ENCODE measurements around the gene DCP1B.

Gene DCP1B

GRCh38 chr12:1937481-1938224, 66.6 kb downstream of the DCP1B start:
- Histone ChIP-seq H3K4me3 (no peak overlapping the region), H3K27me3 (no peaks in the 10 kb centered on the region), H3K4me2 (peak overlapping the region; percentile 93), H3K9me3 (no peaks in the 10 kb centered on the region), H3K36me3 (peaks cover 19% of the 10 kb centered on the region), H3K9ac (peak overlapping the region; percentile 43), H3K4me1 (peaks cover 80% of the 10 kb centered on the region), H4K20me1 (no peaks in the 10 kb centered on the region), H3K27ac (peak overlapping the region; percentile 93)
- TF ChIP-seq Cebpa-rat (IDR thresholded peaks at IDR 0.05): no peak

DNA sequence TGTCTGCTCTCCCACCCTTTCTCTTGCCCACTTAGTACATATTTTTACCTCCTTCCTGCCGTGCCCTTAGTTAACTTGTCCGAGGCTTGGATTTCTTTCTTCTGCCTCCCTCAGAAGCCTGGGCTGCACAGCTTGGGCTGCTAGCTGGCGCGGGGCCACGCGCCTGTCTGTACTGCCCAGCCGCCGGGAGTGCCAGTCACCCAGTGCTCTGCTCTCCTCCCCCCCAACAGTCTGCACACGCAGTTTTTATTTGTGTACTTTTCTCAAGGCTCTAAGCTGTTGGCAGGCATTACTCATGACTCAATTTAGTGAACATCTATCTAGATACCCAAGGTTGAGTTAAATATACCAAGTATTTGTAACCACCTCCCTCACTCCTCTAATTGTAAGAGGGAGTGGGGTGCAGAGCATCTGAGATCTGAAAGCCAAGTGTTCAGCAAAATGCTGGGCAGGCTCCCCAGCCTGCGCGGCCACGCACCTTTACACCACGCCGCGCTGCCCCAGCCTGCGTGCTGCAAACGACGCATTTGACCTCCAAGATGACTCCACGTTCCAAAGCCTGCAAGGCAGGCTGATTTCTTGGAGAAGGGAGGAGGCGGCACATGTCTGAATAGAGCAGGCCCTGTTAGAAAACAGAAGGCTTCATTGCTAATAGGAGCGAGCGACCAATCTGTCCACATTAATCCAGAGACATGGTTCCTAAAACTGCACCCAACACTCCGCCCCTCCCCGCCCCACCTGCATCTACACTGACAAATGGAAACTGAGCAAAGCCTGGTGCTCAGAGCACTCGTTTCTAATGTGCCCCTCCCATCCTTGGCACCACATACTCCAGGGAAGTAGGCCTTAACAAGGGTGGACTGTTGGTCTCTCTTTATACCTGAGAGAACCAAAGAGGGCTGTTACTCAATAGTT, 67.6 kb downstream of the DCP1B start:
- Histone ChIP-seq H3K27me3 (no peaks in the 10 kb centered on the region), H3K9ac (peak overlapping the region; percentile 43), H3K27ac (peak overlapping the region; percentile 93), H3K36me3 (peaks cover 18% of the 10 kb centered on the region), H4K20me1 (no peaks in the 10 kb centered on the region), H3K4me2 (peak overlapping the region; percentile 93), H3K9me3 (no peaks in the 10 kb centered on the region), H3K4me3 (no peak overlapping the region), H3K4me1 (peaks cover 90% of the 10 kb centered on the region)
- TF ChIP-seq Cebpa-rat (IDR thresholded peaks at IDR 0.05): no peak

DNA sequence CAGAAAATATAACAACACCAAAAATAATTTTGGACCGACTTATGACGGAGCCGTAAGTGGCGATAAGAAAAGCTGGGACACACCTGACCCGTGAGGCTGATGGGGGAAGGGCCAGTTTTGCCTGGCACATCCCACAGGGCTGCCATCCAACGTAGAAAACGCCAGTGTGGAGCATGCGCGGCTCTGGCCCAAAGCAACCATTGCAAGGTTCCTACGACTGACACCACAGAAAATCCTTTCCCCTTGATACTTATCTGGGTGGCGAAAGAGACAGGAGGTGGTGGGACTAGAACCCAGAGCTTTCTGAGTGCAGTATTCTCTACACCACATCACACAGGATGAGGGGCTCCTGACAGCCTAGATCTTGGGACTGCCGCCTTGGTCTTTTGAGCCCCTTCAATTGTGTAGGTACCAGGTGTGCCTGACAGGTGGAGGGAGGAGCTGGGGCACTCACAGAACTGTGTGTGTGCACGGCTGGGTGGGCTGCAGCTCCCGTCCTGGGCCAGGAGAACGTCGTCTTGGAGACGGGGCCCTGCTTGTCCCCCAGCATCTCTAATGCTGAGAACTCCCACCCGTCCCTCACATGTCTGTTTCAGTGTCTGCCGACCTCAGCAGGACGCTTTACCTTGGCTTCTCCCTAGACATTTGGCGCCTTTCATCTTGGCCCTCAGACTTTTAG, 68.4 kb downstream of the DCP1B start:
- TF ChIP-seq Cebpa-rat (IDR thresholded peaks at IDR 0.05): no peak
- Histone ChIP-seq H4K20me1 (no peaks in the 10 kb centered on the region), H3K27me3 (no peaks in the 10 kb centered on the region), H3K36me3 (peaks cover 13% of the 10 kb centered on the region), H3K4me3 (no peak overlapping the region), H3K9ac (peak overlapping the region; percentile 43; the same call in 1 of the 2 replicates), H3K4me2 (peak overlapping the region; percentile 93), H3K9me3 (no peaks in the 10 kb centered on the region), H3K27ac (peak overlapping the region; percentile 93), H3K4me1 (peaks cover 98% of the 10 kb centered on the region)

- no peak for TF ChIP-seq Cebpa-rat (IDR thresholded peaks at IDR 0.05)
- Histone ChIP-seq H4K20me1 (no peaks in the 10 kb centered on the region), H3K36me3 (peaks cover 13% of the 10 kb centered on the region), H3K27me3 (no peaks in the 10 kb centered on the region), H3K9me3 (no peaks in the 10 kb centered on the region), H3K4me2 (peak overlapping the region; percentile 93), H3K4me3 (no peak overlapping the region), H3K27ac (peak overlapping the region; percentile 93), H3K4me1 (peaks cover 100% of the 10 kb centered on the region), H3K9ac (peak overlapping the region; percentile 78)
Observed at GRCh38 chr12:1935242-1935641, 69.0 kb downstream of the DCP1B start.

GRCh38 chr12:1934831-1935230, 69.4 kb downstream of the DCP1B start:
- Histone ChIP-seq H3K4me2 (peak overlapping the region; percentile 93), H3K4me1 (peaks cover 100% of the 10 kb centered on the region), H4K20me1 (no peaks in the 10 kb centered on the region), H3K27me3 (no peaks in the 10 kb centered on the region), H3K9ac (peak overlapping the region; percentile 78), H3K4me3 (no peak overlapping the region), H3K36me3 (peaks cover 13% of the 10 kb centered on the region), H3K27ac (peak overlapping the region; percentile 93), H3K9me3 (no peaks in the 10 kb centered on the region)
- TF ChIP-seq Cebpa-rat (IDR thresholded peaks at IDR 0.05): no peak

DNA sequence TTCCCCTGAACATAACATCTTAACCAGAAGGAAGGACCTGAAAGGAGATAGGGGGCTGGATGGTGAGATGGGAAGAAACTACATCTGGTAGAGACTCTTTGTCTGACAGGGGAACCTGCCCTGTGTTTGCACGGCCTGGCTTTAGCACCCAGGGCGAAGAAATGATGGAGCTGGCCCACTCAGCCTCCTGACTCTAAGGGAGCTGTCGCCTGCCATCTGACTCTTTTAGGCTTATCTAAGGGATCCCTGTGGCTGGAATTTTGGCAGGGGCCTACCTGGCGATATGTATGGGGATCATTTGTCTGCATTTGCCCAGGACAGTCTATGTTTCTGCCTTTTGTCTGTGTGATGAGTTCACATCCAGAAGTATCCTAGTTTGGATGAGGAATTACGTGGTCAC, 70.2 kb downstream of the DCP1B start:
- Histone ChIP-seq H4K20me1 (no peaks in the 10 kb centered on the region), H3K9me3 (no peaks in the 10 kb centered on the region), H3K4me1 (peaks cover 100% of the 10 kb centered on the region), H3K27me3 (no peaks in the 10 kb centered on the region), H3K9ac (peak overlapping the region; percentile 78), H3K4me3 (peak overlapping the region; percentile 45; the same call in 1 of the 2 replicates), H3K4me2 (peak overlapping the region; percentile 93), H3K27ac (peak overlapping the region; percentile 93), H3K36me3 (peaks cover 13% of the 10 kb centered on the region)
- no peak for TF ChIP-seq Cebpa-rat (IDR thresholded peaks at IDR 0.05)

- TF ChIP-seq Cebpa-rat (IDR thresholded peaks at IDR 0.05): no peak
- Histone ChIP-seq H4K20me1 (no peaks in the 10 kb centered on the region), H3K27me3 (no peaks in the 10 kb centered on the region), H3K9me3 (no peaks in the 10 kb centered on the region), H3K9ac (peak overlapping the region; percentile 78), H3K36me3 (peaks cover 9% of the 10 kb centered on the region), H3K4me3 (peak overlapping the region; percentile 45), H3K27ac (peak overlapping the region; percentile 93), H3K4me1 (peaks cover 100% of the 10 kb centered on the region), H3K4me2 (peak overlapping the region; percentile 93)
Observed at GRCh38 chr12:1933342-1934051, 70.8 kb downstream of the DCP1B start.

DNA sequence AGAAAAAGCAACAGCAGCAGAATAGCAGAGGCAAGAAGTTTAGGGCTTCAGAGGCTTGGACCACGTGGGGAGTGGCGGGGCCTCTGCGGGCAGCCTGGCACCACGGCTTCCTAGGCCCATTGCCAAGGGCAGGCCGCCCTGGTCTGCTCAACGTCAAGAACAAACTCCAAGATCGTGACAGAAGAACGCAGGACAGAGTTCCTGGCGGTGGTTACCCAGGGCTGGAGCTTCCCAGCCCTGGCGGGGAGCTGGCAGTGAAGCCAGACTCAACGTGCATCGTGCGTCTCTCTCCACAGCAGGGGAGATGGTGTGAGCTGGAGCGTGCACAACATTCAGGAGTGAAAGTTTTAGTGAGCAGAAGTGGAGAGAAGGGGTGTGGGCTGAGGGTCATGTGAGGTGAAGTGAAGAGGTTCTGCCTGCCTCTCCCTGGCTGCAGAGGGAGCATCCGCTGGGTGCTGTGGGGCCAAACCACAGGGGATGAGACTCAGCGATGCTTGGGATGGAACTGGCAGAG, 71.9 kb downstream of the DCP1B start:
- Histone ChIP-seq H3K36me3 (no peaks in the 10 kb centered on the region), H4K20me1 (no peaks in the 10 kb centered on the region), H3K9me3 (no peaks in the 10 kb centered on the region), H3K27me3 (no peaks in the 10 kb centered on the region), H3K4me2 (peak overlapping the region; percentile 93), H3K4me3 (peak overlapping the region; percentile 45), H3K9ac (peak overlapping the region; percentile 74), H3K4me1 (peaks cover 100% of the 10 kb centered on the region), H3K27ac (peak overlapping the region; percentile 93)
- TF ChIP-seq Cebpa-rat (IDR thresholded peaks at IDR 0.05): no peak

- H3K27me3 ChIP-seq: no peaks in the 10 kb centered on the region
- H4K20me1 ChIP-seq: no peaks in the 10 kb centered on the region
- peak overlapping the region; percentile 74 for H3K9ac ChIP-seq
- no peaks in the 10 kb centered on the region for H3K9me3 ChIP-seq
- peak overlapping the region; percentile 93 for H3K4me2 ChIP-seq
- 0 out of 2 replicates have a peak overlapping the region, but pooled peaks have one; percentile 45 for H3K4me3 ChIP-seq
- no peaks in the 10 kb centered on the region for H3K36me3 ChIP-seq
- peaks cover 100% of the 10 kb centered on the region for H3K4me1 ChIP-seq
- TF ChIP-seq Cebpa-rat (IDR thresholded peaks at IDR 0.05): no peak
- peak overlapping the region; percentile 93 for H3K27ac ChIP-seq
Observed at GRCh38 chr12:1931642-1932041, 72.6 kb downstream of the DCP1B start.
